ENCODE measurements around the gene UBE2H.
A peak's percentile ranks its signal among the peaks of the same experiment; 100 is the strongest.
"Not testable (repeated sequence)": the region's sequence is repeated elsewhere in the genome, so short reads cannot be mapped to it uniquely, and the experiment has no call there.

The UBE2H gene

DNA sequence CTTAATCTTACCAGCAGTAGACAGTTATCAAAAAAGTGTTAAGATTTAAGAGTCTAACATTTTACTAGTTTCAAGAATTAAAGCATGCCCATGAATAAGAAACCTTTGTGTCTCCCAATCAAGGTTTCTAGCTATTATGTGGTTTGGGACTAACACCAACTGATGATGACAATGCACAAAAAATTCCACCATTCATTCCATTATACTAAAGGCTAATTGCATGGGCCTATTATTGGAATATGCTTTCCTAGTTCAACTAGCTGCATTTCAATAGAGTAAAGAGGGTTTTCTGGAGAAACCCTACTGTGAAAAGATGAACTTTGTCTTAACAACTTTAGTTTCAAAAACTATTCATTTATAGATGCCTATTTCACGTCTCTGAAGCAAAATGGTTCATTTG, 44.6 kb downstream of the UBE2H start:
- peak; percentile 60 for DNase-seq (ENCODE audit: low spot score)

DNA sequence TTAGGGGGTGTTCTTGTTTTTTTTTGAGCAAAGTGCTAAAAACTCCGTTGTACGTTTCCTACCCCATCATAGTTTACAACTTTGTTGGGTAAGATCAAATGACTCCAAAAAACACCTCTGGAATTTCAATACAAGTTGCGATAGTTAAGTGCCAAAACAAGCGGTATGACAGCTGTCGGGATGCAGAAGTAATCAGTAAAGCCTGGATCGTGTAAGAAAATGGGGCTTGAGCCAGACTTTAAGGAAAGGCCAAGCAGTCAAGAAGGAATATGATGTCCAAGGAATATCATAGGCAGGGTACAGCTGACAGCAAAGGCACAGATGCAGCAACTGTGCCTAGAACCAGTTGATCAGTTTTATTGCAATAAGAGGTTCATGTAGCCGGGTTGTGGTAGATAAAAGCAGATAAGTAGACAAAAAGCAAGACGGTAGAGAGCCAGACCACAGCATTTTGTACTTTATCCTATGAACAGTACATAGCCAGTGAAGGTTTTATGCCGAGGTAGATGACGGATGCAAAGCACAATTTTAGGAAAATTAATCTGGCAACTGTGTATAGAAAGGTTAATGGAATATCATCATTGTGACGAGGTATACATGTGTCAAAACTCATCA, 45.5 kb downstream of the UBE2H start:
- DNase-seq (ENCODE audit: low spot score): no peak

DNA sequence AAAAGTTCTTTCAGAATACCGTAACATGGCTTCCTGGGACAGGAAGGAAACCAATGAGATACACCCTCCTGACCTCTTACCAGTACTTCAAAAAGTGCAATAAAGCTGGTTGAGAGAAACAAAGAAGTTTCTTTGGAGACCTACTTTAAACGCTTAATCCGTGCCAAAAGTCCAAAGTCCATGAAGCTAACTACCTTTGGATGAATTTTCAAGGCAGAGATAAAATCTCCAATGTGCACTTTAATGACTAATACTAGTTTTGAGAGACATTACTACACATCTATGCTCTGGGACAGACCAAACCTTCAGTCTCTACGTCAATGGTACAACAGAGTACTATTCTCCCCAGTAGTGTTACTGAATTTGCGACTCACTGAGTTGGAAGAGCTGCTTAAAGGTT, 46.1 kb downstream of the UBE2H start:
- DNase-seq (ENCODE audit: low spot score): no peak

DNA sequence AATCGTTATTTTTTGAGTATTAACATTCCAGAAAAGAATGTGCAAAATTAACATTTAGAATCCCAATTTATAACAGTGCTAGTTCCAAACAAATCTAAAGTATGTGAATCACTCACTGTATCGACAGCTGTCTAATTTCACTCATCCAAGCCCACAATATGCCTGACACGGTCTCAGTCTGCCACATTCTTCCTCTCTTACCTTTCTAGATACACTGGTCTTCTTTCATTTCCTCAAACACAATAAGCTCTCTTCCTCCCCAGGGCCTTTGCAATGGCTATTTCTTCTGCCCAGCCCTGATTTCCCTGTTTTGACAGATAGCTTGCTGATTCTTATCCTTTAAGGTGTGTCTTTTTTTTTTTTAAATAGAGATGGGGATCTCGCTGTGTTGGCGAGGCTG, 48.8 kb downstream of the UBE2H start:
- DNase-seq (ENCODE audit: low spot score): no peak

DNA sequence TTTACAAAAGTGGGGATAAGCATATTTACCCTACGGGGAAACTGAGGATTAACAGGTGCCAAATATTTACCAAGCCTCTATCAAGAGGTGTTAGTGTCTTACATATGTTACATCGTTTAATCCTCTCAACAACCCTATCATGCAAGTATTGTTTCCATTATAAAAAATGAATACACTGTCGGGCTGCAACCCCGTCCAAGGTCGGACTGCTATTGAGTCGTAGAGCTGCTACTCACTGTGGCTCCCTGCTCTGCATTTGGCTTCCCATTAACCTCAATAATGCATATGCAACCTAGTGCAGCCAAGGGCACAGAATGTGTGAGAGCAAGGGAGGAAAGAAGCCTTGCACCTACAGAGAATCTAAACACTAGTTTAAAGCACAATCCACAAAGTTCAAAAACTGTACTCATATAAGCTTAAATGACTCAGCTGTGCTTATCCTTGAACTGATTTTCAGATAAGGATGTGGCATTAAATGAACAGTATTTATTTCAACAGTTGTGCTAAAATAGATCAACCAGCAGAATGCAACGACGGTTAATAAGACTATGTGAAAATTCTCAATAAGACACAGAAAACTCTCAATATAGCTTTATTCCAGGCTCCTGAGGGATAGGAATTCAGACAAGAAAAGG, 49.9 kb downstream of the UBE2H start:
- no peak for DNase-seq (ENCODE audit: low spot score)

DNA sequence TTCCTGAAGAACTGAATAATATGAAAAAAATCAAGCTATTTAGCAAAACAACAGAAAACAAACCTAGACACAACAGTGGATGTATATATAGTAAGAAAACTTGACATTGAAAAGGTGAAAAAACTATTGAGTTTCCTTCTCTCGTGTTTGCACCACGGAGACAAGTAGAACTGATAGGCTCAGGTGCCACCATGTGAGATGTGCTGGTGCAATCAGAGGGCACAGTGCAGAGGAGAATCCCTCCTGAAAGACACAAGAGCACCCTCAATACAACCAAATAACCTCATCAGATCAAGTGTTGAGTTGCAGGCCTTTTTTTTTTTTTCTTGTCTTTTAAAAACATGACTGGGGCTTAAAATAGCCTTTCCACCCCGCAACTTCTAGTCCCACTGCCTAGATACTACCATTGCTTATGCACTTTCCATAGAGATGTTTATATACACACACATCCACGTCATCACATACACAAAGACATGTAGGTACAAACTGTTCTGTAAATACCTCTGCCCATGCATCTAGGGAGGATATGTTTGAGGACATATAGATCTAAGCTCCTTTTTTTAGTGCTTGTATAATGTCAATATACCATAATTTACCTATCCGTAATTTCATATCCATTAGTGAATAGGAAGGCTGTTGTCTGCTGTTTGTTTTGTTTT, 54.1 kb downstream of the UBE2H start:
- DNase-seq (ENCODE audit: low spot score): no peak

DNA sequence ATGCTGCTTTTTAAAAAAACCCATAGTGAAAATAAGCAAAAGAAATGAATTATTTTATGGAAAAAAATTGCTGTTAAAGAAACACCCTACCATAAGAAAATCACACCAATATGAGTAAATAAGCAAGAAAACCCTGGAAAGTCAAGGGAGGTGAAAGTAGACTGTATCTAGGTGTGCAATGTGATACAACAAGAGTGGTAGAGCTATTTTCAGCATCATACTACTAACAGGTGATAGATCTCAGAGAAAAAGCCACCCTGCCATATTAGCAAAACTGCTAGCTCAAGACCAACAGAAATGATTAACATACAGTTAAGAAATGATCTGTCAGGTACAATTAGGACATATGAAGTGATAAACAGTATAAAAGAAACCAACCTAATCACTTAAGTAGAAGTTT, 54.8 kb downstream of the UBE2H start:
- DNase-seq (ENCODE audit: low spot score): no peak

DNA sequence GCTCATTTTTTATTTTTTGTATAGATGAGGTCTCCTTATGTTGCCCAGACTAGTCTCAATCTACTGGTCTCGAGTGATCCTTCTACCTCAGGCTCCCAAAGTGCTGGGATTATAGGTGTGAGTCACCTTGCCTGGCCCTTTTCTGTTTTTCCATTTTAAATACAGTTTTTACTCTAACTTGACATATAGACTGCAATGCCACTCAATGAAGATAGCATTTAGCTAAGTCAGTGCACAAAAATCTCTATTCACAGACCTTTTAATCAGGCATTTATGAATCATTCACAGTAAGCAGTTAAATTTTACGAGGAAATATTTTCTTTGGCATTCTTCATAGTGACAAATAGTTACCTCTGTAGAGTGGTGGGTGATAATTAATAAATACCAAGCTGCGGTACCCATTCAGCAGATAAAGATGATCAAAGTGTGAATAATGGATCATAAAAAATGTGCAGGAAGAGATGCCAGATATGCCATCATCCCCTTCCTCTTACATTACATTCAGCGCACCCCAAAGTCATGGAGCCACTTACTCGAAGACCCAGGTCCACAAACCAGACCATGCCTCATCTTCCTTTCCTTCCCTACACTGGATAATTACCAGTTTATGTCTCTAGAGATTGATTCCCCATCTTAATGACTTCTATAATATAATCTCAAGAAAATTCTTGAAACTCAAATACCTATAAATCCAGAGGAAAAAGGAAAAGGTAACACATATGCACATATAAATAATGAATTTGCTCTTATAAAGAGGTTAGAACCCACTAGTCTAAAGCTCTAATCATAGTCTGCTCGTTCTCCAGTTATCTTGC, 56.0 kb downstream of the UBE2H start:
- peak; percentile 16 for DNase-seq (ENCODE audit: low spot score)

DNA sequence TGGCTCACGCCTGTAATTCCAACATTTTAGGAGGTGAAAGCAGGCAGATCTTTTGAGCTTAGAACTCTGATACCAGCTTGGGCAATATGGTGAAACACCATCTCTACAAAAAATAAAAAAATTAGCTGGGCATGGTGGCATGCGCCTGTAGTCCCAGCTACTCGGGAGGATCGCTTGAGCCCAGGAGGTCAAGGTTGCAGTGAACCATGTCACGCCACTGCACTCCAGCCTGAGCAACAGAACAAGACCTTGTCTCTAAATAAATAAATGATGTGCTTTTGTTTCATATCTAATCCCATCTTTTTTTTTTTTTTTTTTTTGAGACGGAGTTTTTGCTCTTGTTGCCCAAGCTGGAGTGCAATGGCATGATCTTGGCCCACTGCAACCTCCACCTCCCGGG, 58.6 kb downstream of the UBE2H start:
- DNase-seq (ENCODE audit: low spot score): not testable (repeated sequence)

DNA sequence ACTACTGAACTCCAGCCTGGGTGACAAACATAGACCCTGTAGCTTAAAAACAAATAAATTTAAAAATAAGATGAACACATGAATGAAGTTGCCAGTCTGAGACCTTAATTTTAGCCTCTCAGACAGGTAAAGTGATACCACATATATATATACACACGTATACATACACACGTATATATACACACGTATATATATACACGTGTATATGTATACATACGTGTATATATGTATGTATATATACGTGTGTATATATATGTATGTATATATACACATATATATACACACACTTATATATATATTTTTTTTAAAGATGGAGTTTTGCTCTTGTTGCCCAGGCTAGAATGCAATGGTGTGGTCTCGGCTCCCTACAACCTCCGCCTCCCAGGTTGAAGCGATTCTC, 62.7 kb downstream of the UBE2H start:
- DNase-seq (ENCODE audit: low spot score): no peak

DNA sequence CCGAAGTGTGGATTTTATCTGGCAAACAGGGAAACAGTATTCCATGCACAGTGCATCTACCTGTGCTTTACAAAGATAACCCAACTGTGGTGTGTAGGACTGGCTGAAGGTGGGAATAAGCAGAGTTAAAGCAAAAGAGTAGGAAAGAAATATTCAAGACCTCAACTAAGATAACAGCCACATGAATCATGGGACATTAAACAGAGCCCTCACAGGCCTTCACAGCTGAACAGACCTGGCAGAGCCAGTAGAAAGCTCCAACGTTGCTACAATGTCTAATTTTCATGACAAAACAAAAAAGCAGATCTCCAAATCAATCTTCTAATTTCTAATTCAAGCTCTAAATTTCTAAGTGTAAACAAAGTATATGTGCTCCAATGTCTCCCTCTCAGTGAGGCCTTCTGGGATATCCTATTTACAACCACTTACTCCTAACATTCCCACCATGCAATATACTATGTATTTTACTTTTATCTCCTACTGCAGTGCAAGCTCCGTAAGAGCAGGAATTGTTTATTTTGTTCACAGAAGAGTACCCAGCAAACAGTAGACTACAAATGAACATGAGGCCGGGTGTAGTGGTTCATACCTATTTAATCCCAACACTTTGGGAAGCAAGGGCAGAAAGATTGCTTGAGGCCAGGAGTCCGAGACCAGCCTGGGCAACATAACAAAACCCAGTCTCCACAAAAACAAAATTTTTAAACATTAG, 63.5 kb downstream of the UBE2H start:
- DNase-seq (ENCODE audit: low spot score): no peak

DNA sequence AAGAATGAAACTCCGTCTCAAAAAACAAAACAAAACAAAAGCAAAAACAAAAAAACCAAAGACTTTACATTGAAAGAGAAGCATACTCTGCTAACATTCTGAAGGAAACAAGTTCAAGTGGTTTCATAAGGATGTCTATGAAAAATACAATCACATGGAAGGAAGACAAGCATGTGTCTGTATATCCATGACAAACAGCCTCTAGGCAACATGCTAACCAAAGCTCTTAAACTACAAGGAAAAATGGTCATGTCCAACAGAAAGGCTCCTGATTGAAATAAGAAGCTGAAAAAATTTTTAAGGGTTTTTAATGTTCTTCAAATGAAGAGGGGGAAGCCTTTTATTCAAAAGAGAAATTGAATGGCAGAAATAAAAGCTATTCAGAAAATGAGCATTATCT, 64.9 kb downstream of the UBE2H start:
- DNase-seq (ENCODE audit: low spot score): no peak

DNA sequence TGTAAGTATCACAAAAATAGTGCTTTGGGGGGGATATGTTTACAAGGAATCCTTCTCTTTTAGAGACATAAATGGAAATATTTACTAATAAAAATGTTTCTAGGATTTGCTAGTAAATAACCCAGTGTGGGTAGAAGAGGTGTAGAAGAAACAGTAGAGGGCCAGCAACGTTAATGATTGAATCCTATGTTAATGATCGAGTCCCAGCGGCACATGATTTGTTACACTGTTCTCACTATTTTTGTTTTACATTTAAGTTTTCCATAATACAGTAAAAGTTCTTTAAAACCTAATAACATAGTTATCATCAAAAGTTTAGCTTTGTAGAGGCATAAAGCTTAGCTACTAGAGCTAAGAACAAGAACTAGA, 66.0 kb downstream of the UBE2H start:
- no peak for DNase-seq (ENCODE audit: low spot score)

DNA sequence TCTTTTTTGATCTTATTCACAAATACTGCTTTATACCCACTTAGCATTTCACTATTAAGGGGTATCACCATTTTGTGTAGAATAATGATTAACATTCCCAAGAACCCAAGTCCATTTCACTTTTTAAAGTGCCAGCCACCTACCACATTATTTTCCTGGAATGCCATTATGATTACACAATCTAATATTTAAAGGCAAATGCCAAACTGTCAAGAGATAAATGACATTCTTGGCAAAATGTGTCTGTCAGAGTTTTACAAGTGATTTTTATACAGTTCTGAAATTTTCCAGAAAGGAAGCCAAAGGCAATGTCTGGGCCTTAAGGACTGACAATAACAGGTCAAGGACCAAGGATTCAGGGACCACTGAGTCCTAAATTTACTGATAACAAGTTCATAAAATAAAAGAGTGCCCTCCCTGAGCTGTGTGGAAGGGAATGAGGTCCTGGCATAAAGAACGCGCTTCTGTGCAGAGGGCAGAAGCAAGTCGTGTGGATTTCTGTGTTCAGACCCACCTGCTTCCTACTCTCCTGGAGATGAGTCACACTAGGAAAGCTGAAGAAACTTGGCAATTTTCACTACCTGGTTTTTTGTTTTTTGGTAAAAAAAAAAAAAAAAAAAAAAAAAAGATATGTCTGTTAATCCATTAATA, 66.5 kb downstream of the UBE2H start:
- DNase-seq (ENCODE audit: low spot score): no peak

DNA sequence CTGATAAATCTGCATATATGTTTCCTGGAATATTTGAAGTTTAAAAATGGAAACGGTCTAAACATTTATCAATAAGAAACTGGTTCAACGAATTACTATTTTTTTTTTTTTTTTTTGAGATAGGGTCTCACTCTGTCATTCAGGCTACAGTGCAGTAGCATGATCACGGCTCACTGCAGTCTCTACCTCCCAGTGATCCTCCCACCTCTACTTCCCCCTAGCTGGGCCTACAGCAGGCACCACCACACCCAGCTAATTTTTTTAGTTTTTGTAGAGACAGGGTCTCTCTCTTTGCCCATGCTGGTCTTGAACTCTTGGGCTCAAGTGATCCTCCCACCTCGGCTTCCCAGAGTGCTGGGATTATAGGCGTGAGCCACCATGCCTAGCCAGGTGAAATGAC, 68.3 kb downstream of the UBE2H start:
- no peak for DNase-seq (ENCODE audit: low spot score)

DNA sequence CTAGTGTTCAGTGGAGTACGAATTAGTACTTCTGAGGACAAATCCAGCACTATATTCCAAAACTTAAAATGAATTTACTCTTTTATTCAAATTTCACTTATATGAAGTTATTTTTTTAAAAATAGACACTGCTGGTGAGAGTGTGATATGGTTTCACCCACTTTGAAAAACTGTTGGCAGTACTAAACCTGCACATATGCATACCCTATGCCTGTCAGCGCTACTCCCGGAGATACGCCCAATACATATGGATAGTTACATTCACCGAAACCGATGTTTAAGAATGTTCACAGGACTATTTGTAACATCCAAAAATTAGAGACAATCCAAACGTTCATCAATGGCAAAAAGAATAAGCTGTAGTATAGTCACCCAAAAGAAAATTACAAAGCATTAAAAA, 69.6 kb downstream of the UBE2H start:
- no peak for DNase-seq (ENCODE audit: low spot score)

DNA sequence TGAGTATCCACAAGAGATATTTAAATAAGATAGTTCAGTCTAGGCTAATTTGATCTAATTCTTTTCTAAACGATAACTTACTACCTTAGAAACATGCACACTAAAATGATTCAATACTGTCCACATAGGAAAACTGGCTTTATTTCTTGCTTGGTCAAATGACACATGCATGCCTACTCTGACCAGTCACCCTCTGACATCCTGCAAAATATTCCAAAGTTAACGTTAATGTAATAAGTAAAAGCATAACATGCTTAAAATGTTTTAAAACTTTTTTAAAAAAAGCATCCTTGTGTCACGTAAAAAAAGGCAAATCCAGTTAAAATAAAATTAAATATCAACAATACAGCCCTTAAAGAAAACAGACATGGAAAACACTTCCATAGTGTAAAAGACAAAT, 70.2 kb downstream of the UBE2H start:
- DNase-seq (ENCODE audit: low spot score): peak; percentile 28

DNA sequence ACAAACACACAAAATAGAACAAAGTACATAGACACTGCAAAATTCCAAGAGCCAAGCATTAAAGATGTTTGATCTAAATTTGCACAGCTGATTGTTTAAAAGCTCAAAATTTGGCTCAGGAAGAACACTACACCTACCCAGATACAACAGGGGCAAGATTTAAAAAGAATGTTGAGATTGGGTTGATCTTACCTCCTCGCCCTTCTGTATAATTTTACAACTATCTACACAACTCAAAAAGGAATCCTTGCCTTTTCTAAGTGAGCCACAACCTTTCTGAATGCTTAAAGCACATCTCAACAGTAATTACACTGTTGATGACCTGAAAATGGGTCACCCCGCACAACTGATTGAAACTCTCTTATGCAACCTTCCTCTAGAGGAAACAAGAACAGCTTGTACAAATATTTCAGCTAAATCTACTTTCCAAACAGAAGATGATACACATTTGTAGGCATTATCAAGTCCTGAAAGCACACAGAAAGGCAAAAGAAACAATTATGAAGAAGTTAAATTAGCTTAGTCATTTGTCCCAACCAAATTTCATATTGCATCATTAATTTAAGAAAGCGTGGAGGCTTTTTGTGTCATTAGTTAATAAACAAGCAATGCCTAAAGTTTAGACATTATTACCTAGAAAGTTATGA, 75.5 kb downstream of the UBE2H start:
- DNase-seq (ENCODE audit: low spot score): no peak

DNA sequence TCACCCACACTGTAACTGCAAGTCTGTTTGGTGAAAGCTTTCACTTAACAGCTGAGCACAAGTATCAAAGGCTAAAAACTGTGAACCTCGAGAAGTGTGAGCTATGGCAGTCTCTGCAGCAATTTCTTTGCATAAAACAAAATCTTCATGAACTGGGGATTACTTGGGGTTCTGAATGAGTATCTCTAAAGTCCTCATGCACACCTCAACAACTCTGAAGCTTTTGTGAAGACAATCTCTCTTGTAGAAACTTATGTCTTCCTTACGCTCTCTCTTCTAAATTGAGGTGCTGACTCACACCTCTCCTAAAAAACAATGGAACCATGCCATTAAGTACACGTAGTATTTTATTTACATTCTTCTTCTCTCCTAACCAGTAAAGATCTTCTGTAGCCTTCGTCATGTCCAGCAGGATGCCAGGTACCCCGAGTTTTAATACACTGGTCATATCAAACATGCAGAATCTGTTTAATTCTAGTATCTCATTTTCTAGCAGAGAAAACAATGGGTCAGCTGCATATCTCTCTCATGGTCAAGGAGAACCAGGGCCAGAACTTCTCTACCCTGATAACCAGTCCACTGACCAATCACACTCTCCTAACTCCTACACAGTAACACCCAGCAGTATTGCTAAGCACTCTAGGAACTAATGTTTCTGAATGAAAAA, 76.9 kb downstream of the UBE2H start:
- DNase-seq (ENCODE audit: low spot score): peak; percentile 19

DNA sequence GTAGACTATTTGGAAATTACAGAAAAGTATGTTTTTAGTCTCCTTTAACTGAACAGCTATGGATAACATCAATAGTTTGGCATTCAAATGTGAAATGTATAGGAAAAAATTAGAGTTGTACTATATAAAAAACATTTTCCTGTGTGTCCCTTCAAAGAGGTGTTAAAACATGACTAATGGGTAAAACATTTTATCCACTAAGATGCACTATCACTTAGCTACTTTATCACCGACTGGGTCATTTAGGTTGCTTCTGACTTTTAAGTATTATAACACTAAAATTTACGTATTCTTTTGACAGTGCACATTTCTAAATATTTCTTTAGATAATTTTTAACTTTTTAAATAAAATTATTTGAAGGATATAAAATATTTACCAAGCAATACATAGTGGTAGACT, 77.6 kb downstream of the UBE2H start:
- no peak for DNase-seq (ENCODE audit: low spot score)

DNA sequence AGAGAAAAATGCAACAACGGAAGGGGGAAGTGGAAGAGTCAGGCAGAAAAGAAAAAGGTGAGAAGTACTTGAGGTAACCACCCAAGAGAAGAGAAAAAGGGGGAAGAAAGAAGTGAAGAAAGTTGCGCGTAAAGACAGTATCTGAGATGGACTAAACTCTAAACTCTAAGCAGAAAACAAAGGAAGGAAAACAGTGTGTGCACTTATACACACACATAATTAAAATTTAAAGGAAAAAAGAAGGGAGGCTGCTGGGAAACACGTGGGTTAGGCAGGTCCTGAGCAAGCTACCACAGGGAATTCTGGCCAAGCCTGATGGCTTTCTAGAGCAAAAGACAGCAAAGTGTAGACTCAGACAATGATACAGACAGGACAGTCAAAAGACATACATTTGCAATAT, 78.0 kb downstream of the UBE2H start:
- DNase-seq (ENCODE audit: low spot score): no peak

Measured in GM03348 (cell line).